ENCODE results near the gene PTPRN. TPM values are rescaled to one million over a fixed set of nuclear protein-coding genes. Genes with fewer than 3 reads are reported as not detected.
A peak's percentile ranks its signal among the peaks of the same experiment; 100 is the strongest.

PTPRN gene
- total and polyA plus RNA-seq, 2 donors (not counting 3 experiments of a cell fraction or from before 2014, with no cell fraction given) = not detected

DNA sequence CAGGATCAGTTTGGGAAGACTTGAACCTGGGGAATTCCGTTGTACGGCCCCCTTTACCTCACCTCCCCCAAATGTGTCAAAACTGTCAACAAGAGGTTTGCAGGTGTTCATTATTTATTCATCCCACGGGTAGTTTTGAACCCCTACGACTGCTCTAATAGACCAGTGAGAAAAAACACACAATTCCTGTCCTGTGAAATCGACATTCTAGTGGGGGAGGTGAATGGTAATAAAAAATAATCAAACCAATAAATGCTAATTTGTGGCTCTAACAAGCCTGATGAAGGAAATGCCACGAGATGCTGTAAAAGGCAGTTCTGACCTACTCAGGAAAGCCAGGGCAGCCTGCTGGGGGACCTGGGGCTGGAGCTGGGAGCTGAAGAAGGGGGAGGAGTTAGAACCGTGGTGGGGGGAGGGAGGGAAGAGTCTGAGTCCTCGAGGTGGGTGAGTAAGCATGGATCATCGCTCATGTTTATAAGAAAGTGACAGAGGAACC lies 30.5 kb downstream of the PTPRN start:
- intact Hi-C loops (cut with micrococcal nuclease) (loop anchor here (1.0 to 5.0 kb wide), 9 partner anchors 16 to 118 kb away; partner anchors contain the start of genes ABCB6, DNPEP, GLB1L and NHEJ1), dilution Hi-C loops (cut with MboI; ENCODE audit: extremely low pct_ligation_motif_present, low sequenced_read_pairs) (no loop called here)
- Histone ChIP-seq H3K27me3 (ENCODE audit: control insufficient read depth in 2 of 2, insufficient read depth in 2 of 2, low read length in 2 of 2) (no peaks in the 10 kb centered on the region), H3K4me2 (ENCODE audit: insufficient read depth, low read length) (peak overlapping the region; percentile 37), H3K9ac (replicated peaks; ENCODE audit: extremely low read depth, insufficient read depth, low read length) (peak overlapping the region; percentile 60), H2AFZ (ENCODE audit: low read depth, low read length) (peak overlapping the region; percentile 79), H3K4me1 (ENCODE audit: control insufficient read depth, extremely low read depth, insufficient read depth, low read length) (peaks cover 17% of the 10 kb centered on the region), H3K4me3 (replicated peaks in 1 of 3; ENCODE audit: insufficient read depth in 1 of 3, low read depth in 1 of 3, low read length in 3 of 3) (peak overlapping the region in 2 of 3 experiments; percentile 17 to 47), H3K9me1 (replicated peaks; ENCODE audit: control insufficient read depth, extremely low read depth, insufficient read depth, low read length) (no peaks in the 10 kb centered on the region), H3K27ac (ENCODE audit: insufficient read depth, low read depth, low read length) (peak overlapping the region; percentile 81), H3K9me3 (replicated peaks; ENCODE audit: control insufficient read depth, insufficient read depth, low read length) (no peaks in the 10 kb centered on the region), H3K79me2 (ENCODE audit: control insufficient read depth, insufficient read depth, low read length) (no peaks in the 10 kb centered on the region), H4K20me1 (replicated peaks; ENCODE audit: control insufficient read depth, extremely low read depth, insufficient read depth, low read length) (no peaks in the 10 kb centered on the region), H3K36me3 (ENCODE audit: control insufficient read depth in 2 of 2, extremely low read depth in 1 of 2, insufficient read depth in 2 of 2, low read length in 2 of 2) (peaks cover 0 to 9% of the 10 kb centered on the region in 2 experiments)
- DNase-seq (ENCODE audit: low read depth, low spot score) (no peak), FAIRE-seq (no peak)
- CTCF ChIA-PET = interaction anchor here (0.6 to 12.6 kb wide), 19 partner anchors 10 to 299 kb away, joined by 3 to 253 read pairs (median 4); partner anchors contain the start of genes ABCB6, ANKZF1, ATG9A and CNPPD1
- POLR2A ChIA-PET = interaction anchor here (0.6 to 1.9 kb wide), 5 partner anchors 24 to 109 kb away, joined by 3 to 6 read pairs (median 3); partner anchors contain the start of genes DNPEP, GLB1L and STK16
- TSS peak; percentile 83 for BruUV-seq (replicated peaks)
- TF ChIP-seq MYC (IDR thresholded peaks at IDR 0.05; ENCODE audit: low read depth, low read length) (no peak), POLR2A (IDR thresholded peaks at IDR 0.05; ENCODE audit: low read depth, low read length) (no peak), FOS (IDR thresholded peaks at IDR 0.05; ENCODE audit: borderline replicate concordance, insufficient read depth, low read length) (peak; percentile 72)

DNA sequence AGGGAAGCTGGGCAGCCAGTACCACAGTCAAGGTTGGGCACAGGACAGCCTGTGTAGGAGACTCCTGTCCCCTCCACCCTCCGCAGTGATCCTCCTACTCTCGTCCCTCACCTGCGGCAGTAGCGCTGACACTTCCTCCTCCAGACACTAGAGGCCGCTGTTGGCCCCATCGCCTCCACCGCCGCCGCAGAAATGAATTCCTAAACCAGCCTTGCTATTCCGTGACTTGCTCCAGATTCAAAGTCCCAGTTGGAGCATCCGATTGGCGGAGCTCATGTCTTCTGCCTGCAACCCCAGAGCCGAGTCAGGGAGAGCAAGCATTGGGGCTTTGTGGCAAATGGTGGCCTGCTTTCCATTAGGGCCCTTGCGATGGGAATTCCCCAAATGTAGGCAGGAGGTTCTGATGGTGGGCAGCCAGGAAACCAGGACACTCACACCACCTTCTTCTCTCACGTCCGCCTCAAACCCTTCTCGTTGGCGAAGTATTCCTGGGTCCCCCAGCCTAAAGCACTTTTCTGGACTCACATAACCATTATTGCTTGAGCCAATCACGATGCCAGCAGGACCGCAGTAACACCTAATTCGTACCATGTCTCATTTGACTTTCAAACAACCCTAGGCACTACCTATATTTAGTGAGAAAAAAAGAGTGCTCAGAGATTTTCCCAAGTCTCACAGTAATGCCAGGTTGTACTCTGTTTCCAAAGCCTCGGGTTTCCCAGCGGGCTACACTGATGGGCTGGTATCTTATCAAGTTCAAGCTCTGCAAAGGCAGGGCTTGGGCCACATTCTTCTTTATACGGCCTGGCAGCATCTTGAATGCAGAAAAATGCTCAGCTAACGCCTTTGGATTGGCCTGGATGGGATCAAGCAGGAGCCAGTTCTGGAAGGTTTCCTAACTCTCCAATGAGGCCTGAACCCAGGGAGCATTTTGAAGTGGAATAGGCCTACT lies 31.2 kb downstream of the PTPRN start:
- no peaks in the 10 kb centered on the region for H3K9me3 ChIP-seq (replicated peaks; ENCODE audit: control insufficient read depth, insufficient read depth, low read length)
- intact Hi-C loops (cut with micrococcal nuclease) = loop anchor here (1.0 to 5.0 kb wide), 2 partner anchors 49 to 109 kb away; partner anchors contain the start of genes ANKZF1, ATG9A and DNPEP
- POLR2A ChIA-PET = interaction anchor here (0.6 to 1.1 kb wide), 2 partner anchors 23 to 26 kb away, joined by 3 to 4 read pairs; no protein-coding TSS in a partner anchor
- TF ChIP-seq POLR2A (IDR thresholded peaks at IDR 0.05; ENCODE audit: low read depth, low read length) (no peak), CTCF (IDR thresholded peaks at IDR 0.05; ENCODE audit: extremely low read depth in 1 of 2, insufficient read depth in 1 of 2, low read depth in 1 of 2, low read length in 2 of 2) (peak; percentile 98), POLR2AphosphoS5 (IDR thresholded peaks at IDR 0.05; ENCODE audit: insufficient read depth, low read depth, low read length) (no peak), GATA2 (IDR thresholded peaks at IDR 0.05; ENCODE audit: insufficient read depth, insufficient read length, low read depth, low read length) (no peak)
- H3K4me1 ChIP-seq (ENCODE audit: control insufficient read depth, extremely low read depth, insufficient read depth, low read length) = peaks cover 17% of the 10 kb centered on the region
- peak overlapping the region; percentile 60 for H3K9ac ChIP-seq (replicated peaks; ENCODE audit: extremely low read depth, insufficient read depth, low read length)
- peaks cover 0 to 6% of the 10 kb centered on the region in 2 experiments for H3K36me3 ChIP-seq (ENCODE audit: control insufficient read depth in 2 of 2, extremely low read depth in 1 of 2, insufficient read depth in 2 of 2, low read length in 2 of 2)
- dilution Hi-C loops (cut with MboI; ENCODE audit: extremely low pct_ligation_motif_present, low sequenced_read_pairs) = no loop called here
- H3K79me2 ChIP-seq (ENCODE audit: control insufficient read depth, insufficient read depth, low read length) = no peaks in the 10 kb centered on the region
- BruUV-seq (replicated peaks) = no TSS peak
- CTCF ChIA-PET = interaction anchor here (0.6 to 12.6 kb wide), 16 partner anchors 11 to 298 kb away, joined by 3 to 253 read pairs (median 4); partner anchors contain the start of genes ABCB6, ANKZF1, ATG9A and CNPPD1
- no peak overlapping the region for H3K4me3 ChIP-seq (replicated peaks in 1 of 3; ENCODE audit: insufficient read depth in 1 of 3, low read depth in 1 of 3, low read length in 3 of 3)
- peak overlapping the region; percentile 79 for H2AFZ ChIP-seq (ENCODE audit: low read depth, low read length)
- no peaks in the 10 kb centered on the region for H3K27me3 ChIP-seq (ENCODE audit: control insufficient read depth in 2 of 2, insufficient read depth in 2 of 2, low read length in 2 of 2)
- H4K20me1 ChIP-seq (replicated peaks; ENCODE audit: control insufficient read depth, extremely low read depth, insufficient read depth, low read length) = no peaks in the 10 kb centered on the region
- FAIRE-seq (peak; percentile 96), DNase-seq (ENCODE audit: low read depth, low spot score) (peak; percentile 75)
- peak overlapping the region; percentile 81 for H3K27ac ChIP-seq (ENCODE audit: insufficient read depth, low read depth, low read length)
- H3K9me1 ChIP-seq (replicated peaks; ENCODE audit: control insufficient read depth, extremely low read depth, insufficient read depth, low read length) = no peaks in the 10 kb centered on the region
- H3K4me2 ChIP-seq (ENCODE audit: insufficient read depth, low read length) = peak overlapping the region; percentile 37

Data from endothelial cell of umbilical vein (primary cell).